Hypothalamus (tissue), 51 donors: ENCODE results near the gene TNFRSF21.

Experiments used
- DNase-seq, 51 donors: peaks; one replicate each; lab custom pipeline; 2025; lab: John Stamatoyannopoulos, UW

Gene TNFRSF21

GRCh38 chr6:47254051-47254450 is 55.7 kb downstream of the TNFRSF21 start:
- DNase-seq: no peak

- DNase-seq: no peak
Observed at GRCh38 chr6:47253136-47253535, 56.6 kb downstream of the TNFRSF21 start.

GRCh38 chr6:47252633-47253032 is 57.1 kb downstream of the TNFRSF21 start:
- DNase-seq: no peak

GRCh38 chr6:47251396-47251795 is 58.3 kb downstream of the TNFRSF21 start:
- DNase-seq: no peak

- no peak for DNase-seq
Observed at GRCh38 chr6:47250302-47250701, 59.4 kb downstream of the TNFRSF21 start.

- DNase-seq: no peak
Observed at GRCh38 chr6:47248446-47248845, 61.3 kb downstream of the TNFRSF21 start.

GRCh38 chr6:47247227-47247797 is 62.4 kb downstream of the TNFRSF21 start:
- peak in 1 of 51 donors; percentile 3 for DNase-seq

- DNase-seq: no peak
Observed at GRCh38 chr6:47246551-47246950, 63.2 kb downstream of the TNFRSF21 start.

- no peak for DNase-seq
Observed at GRCh38 chr6:47245745-47246371, 63.8 kb downstream of the TNFRSF21 start.

- peak in 42 of 51 donors; percentile 6 to 78 (median 47) for DNase-seq
Observed at GRCh38 chr6:47242483-47243386, 67.0 kb downstream of the TNFRSF21 start.

GRCh38 chr6:47241742-47242482 is 67.8 kb downstream of the TNFRSF21 start:
- no peak for DNase-seq

GRCh38 chr6:47240277-47240890 is 69.3 kb downstream of the TNFRSF21 start:
- no peak for DNase-seq

GRCh38 chr6:47239546-47239945 is 70.2 kb downstream of the TNFRSF21 start:
- DNase-seq: no peak

GRCh38 chr6:47238456-47238995 is 71.2 kb downstream of the TNFRSF21 start:
- no peak for DNase-seq

GRCh38 chr6:47237196-47237595 is 72.5 kb downstream of the TNFRSF21 start:
- DNase-seq: no peak

GRCh38 chr6:47235964-47236760 is 73.5 kb downstream of the TNFRSF21 start:
- DNase-seq: peak in 3 of 51 donors; percentile 9 to 12 (median 11)

- DNase-seq: no peak
Observed at GRCh38 chr6:47235421-47235820, 74.3 kb downstream of the TNFRSF21 start.

GRCh38 chr6:47234266-47234933 is 75.3 kb downstream of the TNFRSF21 start:
- DNase-seq: no peak

GRCh38 chr6:47231151-47231550 is 78.6 kb downstream of the TNFRSF21 start:
- DNase-seq: no peak
